Left renal pelvis (tissue), 4 donors: ENCODE data around the gene VWDE. TPM values are rescaled to one million over a fixed set of nuclear protein-coding genes. Genes with fewer than 3 reads are reported as not detected.
"Not testable (repeated sequence)": the region's sequence is repeated elsewhere in the genome, so short reads cannot be mapped to it uniquely, and the experiment has no call there.

Experiments
- DNase-seq, 4 donors: peaks; one replicate each; pipeline ENCODE4 v3.0.0-alpha.2; 2013; ENCODE audit warnings: low read depth in 4 of 4, low spot score in 3 of 4
- polyA plus RNA-seq, 4 donors: library from polyadenylated mRNA; unstranded; fragments of 120-200 nt; gene quantifications; one replicate each; pipeline ENCODE4 v1.2.1, GENCODE V29; 2013; ENCODE audit not compliant: insufficient read length in 4 of 4

The VWDE gene
- polyA plus RNA-seq, 4 donors, result 4.4 to 20.9 (median 5.6) TPM

DNA sequence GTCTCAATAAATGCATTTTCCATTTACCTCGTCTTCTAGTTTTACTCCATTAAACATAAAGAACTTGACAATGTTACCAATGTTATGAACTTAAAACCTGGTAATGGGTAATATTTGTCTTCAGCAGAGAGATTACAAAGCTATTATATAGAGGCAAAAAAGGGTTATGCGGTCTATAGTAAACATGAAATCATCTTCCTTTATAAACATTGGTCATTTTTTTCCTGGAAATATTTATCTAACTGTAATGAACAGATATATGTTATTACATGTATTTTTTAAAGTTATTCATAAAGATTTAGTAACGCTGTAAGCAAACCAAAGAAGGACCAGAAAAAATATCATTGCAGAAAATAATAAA, 1.3 kb downstream of the VWDE start:
- no peak for DNase-seq

GRCh38 chr7:12401538-12402364, 1.9 kb downstream of the VWDE start:
- no peak for DNase-seq

- DNase-seq, result no peak
These were observed 5.5 kb downstream of the VWDE start for GRCh38 chr7:12398186-12398585.

GRCh38 chr7:12397671-12398070, 6.0 kb downstream of the VWDE start:
- no peak for DNase-seq

GRCh38 chr7:12396670-12397069, 7.0 kb downstream of the VWDE start:
- DNase-seq, result not testable (repeated sequence)

GRCh38 chr7:12391922-12392615, 11.6 kb downstream of the VWDE start:
- no peak for DNase-seq

- DNase-seq, result peak in 2 of 4 donors; percentile 12 to 39
These were observed 14.5 kb downstream of the VWDE start for GRCh38 chr7:12389089-12389700.

GRCh38 chr7:12386313-12386740, 17.3 kb downstream of the VWDE start:
- DNase-seq, result no peak

DNA sequence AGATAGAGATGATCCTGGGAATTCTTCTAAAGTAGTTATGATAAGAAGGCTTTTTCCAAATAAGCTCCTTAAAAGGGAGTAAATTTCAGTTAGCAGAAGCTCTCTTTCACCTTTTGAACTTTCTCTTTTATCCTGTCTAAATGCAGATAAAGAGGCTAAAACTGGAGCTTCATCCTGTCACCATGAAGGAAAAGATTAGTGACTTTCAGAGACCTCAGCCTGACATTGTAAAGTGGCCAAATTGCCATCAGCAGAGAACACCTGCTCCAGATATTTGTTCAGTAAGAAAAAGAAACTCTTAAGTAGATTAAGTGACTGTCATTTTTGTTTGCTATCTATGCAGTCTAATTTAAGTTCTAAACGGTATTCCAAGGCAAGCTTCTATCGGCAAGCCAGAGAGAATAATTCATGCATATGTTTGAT, 18.3 kb downstream of the VWDE start:
- no peak for DNase-seq

GRCh38 chr7:12383377-12383776, 20.3 kb downstream of the VWDE start:
- DNase-seq, result no peak

DNA sequence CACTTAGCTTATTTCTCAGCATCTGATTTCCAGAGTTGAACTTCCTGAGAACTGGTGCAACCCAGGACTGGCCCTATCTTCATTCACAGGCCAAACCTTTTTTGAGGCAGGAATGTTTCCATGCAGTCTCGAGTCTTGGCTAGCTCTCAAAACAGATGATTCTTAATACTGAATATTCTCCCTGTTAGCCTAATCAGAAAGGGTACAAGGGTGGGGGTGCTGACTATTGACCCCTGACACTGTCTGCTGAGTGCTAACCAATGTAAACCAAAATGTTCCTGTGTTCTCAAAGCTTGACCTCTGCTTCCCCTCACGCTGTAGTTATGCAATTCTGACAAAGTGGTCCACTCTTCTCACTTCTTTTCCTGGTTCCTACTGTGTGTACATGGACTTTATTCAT, 25.3 kb downstream of the VWDE start:
- DNase-seq, result no peak

DNA sequence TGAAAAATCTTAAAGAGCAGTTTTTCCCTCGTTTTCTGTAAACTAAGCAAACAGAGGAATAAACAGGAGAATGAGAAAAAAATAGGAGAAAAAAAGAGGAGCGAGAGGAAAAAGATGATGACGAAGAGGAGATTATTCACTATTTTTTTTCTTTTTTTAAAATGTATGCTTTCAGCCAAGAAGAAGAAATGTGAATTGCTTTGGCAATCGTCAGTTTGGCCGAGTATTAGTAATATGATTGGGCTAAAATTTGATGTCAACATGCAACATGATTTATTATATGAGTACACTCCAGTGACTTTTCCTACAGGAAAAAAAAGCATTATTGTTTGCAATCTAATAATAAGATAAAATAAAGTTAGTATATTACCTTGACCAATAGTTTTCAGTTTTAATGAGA, 26.3 kb downstream of the VWDE start:
- DNase-seq, result no peak

DNA sequence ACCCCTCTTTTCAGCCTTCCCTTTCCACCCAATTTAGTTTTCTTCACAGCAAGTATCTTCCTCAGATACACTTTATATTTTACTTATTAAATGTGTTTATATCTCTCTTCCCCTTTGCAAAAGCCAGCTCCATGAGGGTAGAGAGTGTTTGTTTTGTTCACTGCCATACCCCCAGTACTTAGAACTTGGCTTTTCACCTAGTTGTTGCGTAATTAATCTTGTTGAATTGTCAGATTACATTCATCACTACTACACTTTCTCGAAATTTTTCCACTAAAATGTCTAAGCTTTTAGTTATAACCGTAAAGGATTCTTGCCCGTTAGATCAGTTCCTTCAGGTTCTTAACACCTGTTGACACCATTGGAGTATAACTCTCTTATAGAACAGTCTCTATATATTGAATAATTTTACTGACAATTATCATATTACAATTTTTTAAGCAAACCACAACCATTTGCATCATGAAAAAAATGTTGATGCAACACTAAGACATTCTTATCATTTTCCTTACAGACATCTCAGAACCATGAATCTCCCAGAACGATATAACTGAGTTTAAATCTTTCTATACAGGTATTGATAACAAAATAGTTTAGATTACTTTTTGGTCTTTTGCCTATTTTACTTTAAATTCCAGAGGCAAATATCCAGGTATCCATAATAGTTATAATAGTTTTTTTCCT, 29.9 kb downstream of the VWDE start:
- no peak for DNase-seq

DNA sequence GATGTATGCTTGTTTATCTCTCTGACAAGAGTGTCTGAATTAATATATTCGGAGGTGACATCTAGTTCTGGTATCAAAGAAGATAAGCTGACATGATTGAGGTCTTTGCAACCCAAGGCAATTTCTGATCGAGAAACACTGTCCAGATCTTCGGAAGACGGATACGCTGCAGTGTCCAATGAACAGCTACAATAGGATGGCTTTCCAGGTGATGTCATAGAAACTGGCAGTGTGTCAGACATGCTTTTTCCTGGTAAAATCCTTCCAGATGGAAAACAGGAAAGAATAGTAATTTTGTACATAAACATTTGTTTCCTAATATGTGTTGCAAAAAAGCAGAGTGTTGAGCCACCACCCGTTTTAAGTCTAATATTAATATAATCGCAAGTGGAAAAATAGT, 33.4 kb downstream of the VWDE start:
- no peak for DNase-seq

DNA sequence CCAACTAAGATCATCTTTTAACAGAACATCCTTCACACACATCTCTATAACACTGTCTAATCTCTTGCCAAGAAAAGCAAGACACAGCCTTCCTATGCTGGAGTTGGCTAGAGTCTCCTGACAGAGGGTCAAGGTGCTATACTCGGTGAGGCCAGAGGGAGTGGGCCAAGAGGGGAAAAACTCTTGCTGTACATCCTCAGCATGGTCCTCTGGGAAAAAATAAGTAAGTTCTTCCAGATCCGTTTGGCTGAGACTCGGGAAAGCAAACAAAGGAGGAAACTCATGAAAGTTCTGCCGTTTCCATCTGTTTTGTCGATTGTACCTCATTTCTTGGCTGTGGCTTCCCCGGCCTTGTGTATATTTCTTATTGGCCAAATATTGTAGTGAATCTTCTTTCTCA, 33.9 kb downstream of the VWDE start:
- DNase-seq, result no peak

DNA sequence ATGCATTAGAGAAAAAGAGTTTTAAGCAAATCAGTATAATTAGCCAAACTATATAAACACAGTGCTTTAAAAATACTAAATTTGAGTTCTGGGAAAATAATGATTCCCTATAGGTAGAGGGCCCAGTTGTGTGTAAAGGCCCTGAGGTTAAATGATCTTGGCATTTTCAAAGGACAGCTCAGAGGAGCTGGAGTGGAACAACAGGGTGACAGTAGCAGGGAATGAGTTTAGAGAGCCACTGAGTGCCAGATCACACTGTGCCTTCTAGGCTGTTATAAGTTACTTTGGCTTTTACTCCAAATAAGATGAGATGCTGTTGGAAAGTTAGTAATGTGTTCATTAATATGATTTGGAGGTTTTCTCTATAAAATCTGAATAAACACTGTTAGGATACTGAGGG, 34.6 kb downstream of the VWDE start:
- no peak for DNase-seq

GRCh38 chr7:12360948-12361347, 42.7 kb downstream of the VWDE start:
- DNase-seq, result no peak

- no peak for DNase-seq
These were observed 45.0 kb downstream of the VWDE start for GRCh38 chr7:12358694-12359093.

GRCh38 chr7:12357508-12357907, 46.2 kb downstream of the VWDE start:
- no peak for DNase-seq

GRCh38 chr7:12351843-12352242, 51.8 kb downstream of the VWDE start:
- DNase-seq, result no peak

DNA sequence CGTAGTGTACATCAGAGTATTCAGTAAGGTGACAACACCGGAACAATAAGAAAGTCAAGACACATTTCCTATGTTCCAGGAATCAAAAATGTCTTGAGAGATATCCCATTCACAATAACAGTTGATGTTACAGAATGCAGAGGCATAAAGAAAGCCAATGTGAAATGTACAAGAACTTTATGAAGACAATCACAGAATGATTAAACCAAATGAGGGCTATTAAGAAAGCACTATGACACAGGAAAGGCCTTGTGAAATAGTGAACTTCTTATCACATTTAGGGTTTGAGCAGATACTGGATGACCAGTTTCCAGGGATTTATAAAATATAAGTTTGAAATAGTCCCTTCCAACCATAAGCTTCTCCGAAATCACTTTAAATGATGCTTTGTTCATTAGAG, 52.7 kb downstream of the VWDE start:
- DNase-seq, result no peak
